HepG2 (cell line): Measurements from ENCODE around the gene GFPT1. TPM values are rescaled to one million over a fixed set of nuclear protein-coding genes. Genes with fewer than 3 reads are reported as not detected.

Experiments
- ARID4A ChIP-seq: sonication (generic); formaldehyde crosslinking; IDR thresholded peaks from 2 replicates; pipeline ENCODE4 v1.5.0; 2020; ENCODE audit warnings: mild to moderate bottlenecking, missing genetic modification reagents, borderline replicate concordance
- BRD4 ChIP-seq: sonication (generic); formaldehyde crosslinking; IDR thresholded peaks from 2 replicates; pipeline ENCODE4 v1.4.0; 2020; ENCODE audit warnings: missing genetic modification reagents
- ELK4 ChIP-seq: sonication (generic); formaldehyde crosslinking; IDR thresholded peaks from 2 replicates; pipeline ENCODE4 v1.9.0; 2021; ENCODE audit warnings: missing genetic modification reagents, borderline replicate concordance
- GMEB2 ChIP-seq: IDR thresholded peaks from 2 replicates; pipeline ENCODE4 v1.6.1; 2016; ENCODE audit warnings: missing biosample characterization, missing genetic modification reagents, low read depth
- IRX3 ChIP-seq: sonication (generic); formaldehyde crosslinking; IDR thresholded peaks from 2 replicates; pipeline ENCODE4 v1.8.1; 2023; ENCODE audit warnings: mild to moderate bottlenecking, low read depth, missing genetic modification reagents, borderline replicate concordance
- MED1 ChIP-seq: sonication (generic); formaldehyde crosslinking; IDR thresholded peaks from 2 replicates; pipeline ENCODE4 v1.4.0; 2020; ENCODE audit warnings: missing genetic modification reagents
- NFYC ChIP-seq: IDR thresholded peaks from 2 replicates; pipeline ENCODE4 v1.6.1; 2016; ENCODE audit warnings: missing genetic modification reagents, missing compliant biosample characterization
- SP1 ChIP-seq, 2 experiments: fragments of 450-650 bp in 1 of 2; sonication (generic) in 1 of 2; formaldehyde crosslinking in 1 of 2; IDR thresholded peaks; 2 replicates each; pipeline versions ENCODE4 v1.4.0 to v1.6.1; 2016 to 2020; ENCODE audit warnings: missing genetic modification reagents in 1 of 2
- ZBTB43 ChIP-seq: sonication (generic); formaldehyde crosslinking; conservative IDR thresholded peaks from 2 replicates; pipeline ENCODE4 v1.4.0; 2020; ENCODE audit warnings: missing genetic modification reagents
- ZMYM2 ChIP-seq: sonication (generic); formaldehyde crosslinking; IDR thresholded peaks from 2 replicates; pipeline ENCODE4 v1.8.0; 2022; ENCODE audit warnings: mild to moderate bottlenecking, missing genetic modification reagents
- ZNF121 ChIP-seq: sonication (generic); formaldehyde crosslinking; IDR thresholded peaks from 2 replicates; pipeline ENCODE4 v1.5.0; 2020; ENCODE audit warnings: mild to moderate bottlenecking, missing genetic modification reagents
- ZNF3 ChIP-seq: IDR thresholded peaks from 2 replicates; pipeline ENCODE4 v1.7.0; 2017; ENCODE audit warnings: inconsistent platforms
- ZNF619 ChIP-seq: sonication (generic); formaldehyde crosslinking; IDR thresholded peaks from 2 replicates; pipeline ENCODE4 v1.4.0; 2020; ENCODE audit warnings: mild to moderate bottlenecking, missing genetic modification reagents
- ZSCAN20 ChIP-seq: sonication (generic); formaldehyde crosslinking; IDR thresholded peaks from 2 replicates; pipeline ENCODE4 v1.4.0; 2020; ENCODE audit warnings: missing genetic modification reagents, mild to moderate bottlenecking, borderline replicate concordance
- polyA plus RNA-seq, 8 experiments: library from polyadenylated mRNA; depleted of rRNA in 3 of 8; stranded (reverse) in 7 of 8; unstranded in 1 of 8; fragments of >200 nt; fragmentation: Illumina TruSeq in 4 of 8; extraction: Trizol in 4 of 8; gene quantifications; 2 replicates each; pipeline versions ENCODE4 v1.2.1 to v1.2.3, GENCODE V29; 2011 to 2016; ENCODE audit warnings: low read depth in 4 of 8, missing spikeins in 1 of 8, mixed read lengths in 1 of 8; ENCODE audit not compliant: insufficient read depth in 1 of 8
- total RNA-seq, 5 experiments: library from RNA; depleted of rRNA; stranded (reverse); fragments of >200 nt; fragmentation: Illumina TruSeq; extraction: Trizol; gene quantifications; 2 replicates each; pipeline ENCODE4 v1.2.3, GENCODE V29; 2016; ENCODE audit warnings: low read depth in 1 of 5

Gene GFPT1
- total and polyA plus RNA-seq, 2 of the 13 experiments (the other 11 are each of a cell fraction or from before 2014, with no cell fraction given) = 24.0 to 84.9 TPM

- TF ChIP-seq ZSCAN20 (CRISPR knock-in tag) (no peak), MED1 (CRISPR knock-in tag) (no peak), ZBTB43 (CRISPR knock-in tag) (no peak), SP1 (IDR thresholded peaks at IDR 0.05) (no peak), SP1 (CRISPR knock-in tag; IDR thresholded peaks at IDR 0.05) (no peak), ARID4A (CRISPR knock-in tag) (no peak), NFYC (CRISPR knock-in tag) (no peak), ZMYM2 (CRISPR knock-in tag) (no peak), ZNF619 (no peak), ZNF121 (no peak), GMEB2 (no peak), ELK4 (CRISPR knock-in tag) (no peak), BRD4 (no peak), ZNF3 (CRISPR knock-in tag) (no peak), IRX3 (CRISPR knock-in tag) (no peak)
Measured at GRCh38 chr2:69376403-69376802, 10.6 kb downstream of the GFPT1 start (continued).
